Choroid plexus epithelial cell (primary cell): ENCODE data around the gene AP1M2.

ENCODE experiments used
- DNase-seq: peaks from one replicate; pipeline ENCODE4 v3.0.0-alpha.2; 2010; ENCODE audit warnings: low read depth
- H3K4me3 ChIP-seq: 2 replicates; pipeline ENCODE4 v1.5.1; 2011; ENCODE audit warnings: low read depth, mild to moderate bottlenecking, control low read depth, low read length, moderate library complexity
- TF ChIP-seq, protein P1 (sequence below): conservative IDR thresholded peaks from 2 replicates; pipeline ENCODE4 v1.5.1; 2011; ENCODE audit warnings: low read depth, mild to moderate bottlenecking, control low read depth, inconsistent platforms, low read length, moderate library complexity

Gene AP1M2

GRCh38 chr19:10568062-10568825 is 18.9 kb downstream of the AP1M2 start:
- DNase-seq, result no peak
- TF ChIP-seq, protein P1, sequence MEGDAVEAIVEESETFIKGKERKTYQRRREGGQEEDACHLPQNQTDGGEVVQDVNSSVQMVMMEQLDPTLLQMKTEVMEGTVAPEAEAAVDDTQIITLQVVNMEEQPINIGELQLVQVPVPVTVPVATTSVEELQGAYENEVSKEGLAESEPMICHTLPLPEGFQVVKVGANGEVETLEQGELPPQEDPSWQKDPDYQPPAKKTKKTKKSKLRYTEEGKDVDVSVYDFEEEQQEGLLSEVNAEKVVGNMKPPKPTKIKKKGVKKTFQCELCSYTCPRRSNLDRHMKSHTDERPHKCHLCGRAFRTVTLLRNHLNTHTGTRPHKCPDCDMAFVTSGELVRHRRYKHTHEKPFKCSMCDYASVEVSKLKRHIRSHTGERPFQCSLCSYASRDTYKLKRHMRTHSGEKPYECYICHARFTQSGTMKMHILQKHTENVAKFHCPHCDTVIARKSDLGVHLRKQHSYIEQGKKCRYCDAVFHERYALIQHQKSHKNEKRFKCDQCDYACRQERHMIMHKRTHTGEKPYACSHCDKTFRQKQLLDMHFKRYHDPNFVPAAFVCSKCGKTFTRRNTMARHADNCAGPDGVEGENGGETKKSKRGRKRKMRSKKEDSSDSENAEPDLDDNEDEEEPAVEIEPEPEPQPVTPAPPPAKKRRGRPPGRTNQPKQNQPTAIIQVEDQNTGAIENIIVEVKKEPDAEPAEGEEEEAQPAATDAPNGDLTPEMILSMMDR, result no peak
- H3K4me3 ChIP-seq, result peak overlapping the region; percentile 67

GRCh38 chr19:10567656-10568055 is 19.5 kb downstream of the AP1M2 start:
- no peak for DNase-seq
- peak overlapping the region; percentile 67 for H3K4me3 ChIP-seq
- TF ChIP-seq, protein P1, result no peak

- TF ChIP-seq, protein P1, result no peak
- no peak for DNase-seq
- no peak overlapping the region for H3K4me3 ChIP-seq
Measured at GRCh38 chr19:10566658-10567410, 20.3 kb downstream of the AP1M2 start.

DNA sequence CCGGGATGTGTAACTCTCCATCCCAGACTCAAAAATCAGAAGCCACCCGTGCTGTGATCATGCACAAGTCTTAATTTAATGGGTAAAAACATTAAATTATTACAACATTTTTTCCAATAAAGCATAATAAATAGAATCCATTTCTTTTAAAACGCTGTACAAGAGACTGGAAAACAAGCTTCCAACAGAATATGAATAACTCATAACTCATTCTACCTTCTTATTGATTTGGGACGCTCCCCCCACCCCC is 20.8 kb downstream of the AP1M2 start:
- TF ChIP-seq, protein P1, result no peak
- DNase-seq, result no peak
- peak overlapping the region; percentile 90 for H3K4me3 ChIP-seq

- DNase-seq, result peak; percentile 98
- H3K4me3 ChIP-seq, result peak within 1 kb of the TSS; percentile 90
- TF ChIP-seq, protein P1, result peak; percentile 24
Measured at GRCh38 chr19:10565567-10566407, 21.3 kb downstream of the AP1M2 start, which contains the start of gene KRI1. Gene KRI1, minus strand, starts transcription at chr19:10566010. Its CDS starts 11 bp downstream, at chr19:10565999.

- TF ChIP-seq, protein P1, result peak; percentile 44
- DNase-seq, result peak; percentile 44
- H3K4me3 ChIP-seq, result peak overlapping the region; percentile 90
Measured at GRCh38 chr19:10565028-10565566, 22.0 kb downstream of the AP1M2 start.
